A549 treated with Mapracorat at 1 μM for 4 hours (cell line): Measurements from ENCODE around the gene IAH1. TPM values are rescaled to one million over a fixed set of nuclear protein-coding genes. Genes with fewer than 3 reads are reported as not detected.

Experiments used
- total RNA-seq: library from RNA; stranded (reverse); fragments of 200-300 nt; extraction: Qiagen RNA extraction; gene quantifications from 5 replicates; pipeline ENCODE4 v1.2.3, GENCODE V29; 2022

Gene IAH1
- total RNA-seq, result 93.2 to 119 TPM (median 104 TPM) in 5 replicates

GRCh38 chr2:9474361-9475057 lies at the start of gene IAH1:
Gene IAH1, plus strand, starts transcription at chr2:9474551. Its CDS starts 16 bp downstream, at chr2:9474567.

Other genes starting within 250 kb of the IAH1 start
- 164 to 200 TPM (median 176 TPM) in 5 replicates for gene ITGB1BP1, start 51.0 kb upstream of the IAH1 start, total RNA-seq
- 46.8 to 59.1 TPM (median 51.2 TPM) in 5 replicates for gene CPSF3, start 50.9 kb upstream of the IAH1 start, total RNA-seq
- gene ADAM17, start 81.3 kb downstream of the IAH1 start, total RNA-seq, result 23.6 to 32.7 TPM (median 30.2 TPM) in 5 replicates
- 887 to 1,003 TPM (median 952 TPM) in 5 replicates for gene YWHAQ, start 156.4 kb downstream of the IAH1 start, total RNA-seq